ENCODE measurements around the gene CHMP2A. TPM values are rescaled to one million over a fixed set of nuclear protein-coding genes. Genes with fewer than 3 reads are reported as not detected.

The CHMP2A gene
- total and polyA plus RNA-seq, 2 donors (not counting 3 experiments of a cell fraction or from before 2014, with no cell fraction given): 105 to 150 TPM

DNA sequence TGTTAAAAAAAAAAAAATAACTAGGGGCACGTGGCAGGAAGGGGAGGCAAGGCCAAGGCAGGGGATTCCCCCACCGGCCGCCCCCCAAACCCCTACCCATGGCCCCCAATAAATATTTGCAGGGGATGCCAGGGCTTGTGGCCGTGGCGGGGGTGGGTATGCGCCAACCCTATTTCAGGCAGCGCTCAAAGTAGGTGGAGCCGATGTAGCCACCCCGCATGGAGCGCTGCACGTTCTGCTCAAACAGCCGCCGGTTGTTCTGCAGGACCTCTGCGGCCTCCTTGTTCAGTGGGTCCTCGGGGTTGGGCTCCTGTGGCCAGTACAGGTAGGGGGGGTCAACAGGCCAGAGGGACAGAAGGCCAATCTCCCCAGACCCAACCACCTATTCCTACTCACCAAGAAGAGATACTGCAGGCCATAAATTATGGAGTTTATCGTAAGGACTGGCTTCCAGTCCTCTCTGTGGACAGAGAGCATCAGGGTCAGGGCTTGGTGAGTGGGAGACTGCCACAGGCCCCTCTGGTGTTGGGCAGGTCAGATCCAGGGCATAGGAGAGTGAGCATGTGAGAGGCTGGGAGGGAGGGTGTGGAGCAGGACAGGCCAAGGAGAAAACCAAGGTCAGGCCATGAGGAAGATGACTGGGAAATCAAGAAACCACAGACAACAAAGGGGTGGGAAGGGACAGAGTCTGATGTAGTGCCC, 1.2 kb upstream of the CHMP2A start:
- CTCF ChIA-PET: interaction anchor here (1.1 to 3.7 kb wide), 4 partner anchors 17 to 42 kb away, joined by 3 to 60 read pairs (median 18); partner anchors contain the start of genes MZF1 and ZBTB45
- Histone ChIP-seq H3K4me2 (ENCODE audit: insufficient read depth, low read length) (no peak overlapping the region), H3K9ac (replicated peaks; ENCODE audit: extremely low read depth, insufficient read depth, low read length) (no peak overlapping the region), H2AFZ (ENCODE audit: low read depth, low read length) (no peak overlapping the region), H3K27ac (ENCODE audit: insufficient read depth, low read depth, low read length) (no peak overlapping the region), H3K27me3 (ENCODE audit: control insufficient read depth in 2 of 2, insufficient read depth in 2 of 2, low read length in 2 of 2) (no peaks in the 10 kb centered on the region), H3K4me1 (ENCODE audit: control insufficient read depth, extremely low read depth, insufficient read depth, low read length) (peaks cover 34% of the 10 kb centered on the region), H3K36me3 (ENCODE audit: control insufficient read depth in 2 of 2, extremely low read depth in 1 of 2, insufficient read depth in 2 of 2, low read length in 2 of 2) (peaks cover 11 to 24% of the 10 kb centered on the region in 2 experiments), H4K20me1 (replicated peaks; ENCODE audit: control insufficient read depth, extremely low read depth, insufficient read depth, low read length) (no peaks in the 10 kb centered on the region), H3K79me2 (ENCODE audit: control insufficient read depth, insufficient read depth, low read length) (peaks cover 23% of the 10 kb centered on the region), H3K4me3 (replicated peaks in 1 of 3; ENCODE audit: insufficient read depth in 1 of 3, low read depth in 1 of 3, low read length in 3 of 3) (no peak overlapping the region), H3K9me1 (replicated peaks; ENCODE audit: control insufficient read depth, extremely low read depth, insufficient read depth, low read length) (no peaks in the 10 kb centered on the region), H3K9me3 (replicated peaks; ENCODE audit: control insufficient read depth, insufficient read depth, low read length) (no peaks in the 10 kb centered on the region)
- FAIRE-seq (no peak), DNase-seq (ENCODE audit: low read depth, low spot score) (no peak)
- TF ChIP-seq FOS (IDR thresholded peaks at IDR 0.05; ENCODE audit: borderline replicate concordance, insufficient read depth, low read length) (no peak), POLR2A (IDR thresholded peaks at IDR 0.05; ENCODE audit: low read depth, low read length) (no peak), JUN (IDR thresholded peaks at IDR 0.05; ENCODE audit: borderline replicate concordance, insufficient read depth, insufficient read length, low read depth) (no peak), POLR2AphosphoS5 (IDR thresholded peaks at IDR 0.05; ENCODE audit: insufficient read depth, low read depth, low read length) (no peak), EZH2 (IDR thresholded peaks at IDR 0.05; ENCODE audit: borderline replicate concordance, low read depth, low read length, severe bottlenecking) (no peak)
- TF ChIP-seq, protein P1, sequence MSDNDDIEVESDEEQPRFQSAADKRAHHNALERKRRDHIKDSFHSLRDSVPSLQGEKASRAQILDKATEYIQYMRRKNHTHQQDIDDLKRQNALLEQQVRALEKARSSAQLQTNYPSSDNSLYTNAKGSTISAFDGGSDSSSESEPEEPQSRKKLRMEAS (IDR thresholded peaks at IDR 0.05; ENCODE audit: insufficient read depth, insufficient read length): no peak
- TSS peak; percentile 1 for BruUV-seq (replicated peaks)
- dilution Hi-C loops (cut with MboI; ENCODE audit: extremely low pct_ligation_motif_present, low sequenced_read_pairs) (no loop called here), intact Hi-C loops (cut with micrococcal nuclease) (loop anchor here (1.0 kb wide), 1 partner anchor 37 kb away; the partner anchor contains the start of gene ZBTB45)
- POLR2A ChIA-PET: interaction anchor here (3.1 kb wide), 1 partner anchor 12 kb away, joined by 17 read pairs; the partner anchor contains the start of gene TRIM28
